Panc1 (cell line): ENCODE measurements around the gene MT1H. TPM values are rescaled to one million over a fixed set of nuclear protein-coding genes. Genes with fewer than 3 reads are reported as not detected.

Experiments
- ATAC-seq: fragments of 200-7000 bp; cut with Tn5 transposase; 2 replicates; pipeline ENCODE4 v1.9.1; 2020; ENCODE audit warnings: mild to moderate bottlenecking, moderate library complexity
- BruUV-seq: library from RNA; stranded (reverse); fragments of 400-500 nt; replicated peaks from 2 replicates; lab custom pipeline; 2021; lab: Mats Ljungman, UMichigan
- CTCF ChIA-PET: fragments of 300-600 bp; sonication (Branson Sonifier 250); formaldehyde crosslinking; loops from one replicate; lab custom pipeline; 2022; ENCODE audit warnings: antibody characterized with exemption; lab: Charles Lee
- POLR2A ChIA-PET: fragments of 300-600 bp; sonication (Branson Sonifier 250); formaldehyde crosslinking; loops from one replicate; lab custom pipeline; 2022; ENCODE audit warnings: antibody characterized with exemption; lab: Charles Lee
- DNase-seq: peaks from one replicate; pipeline ENCODE4 v3.0.0-alpha.2; 2010; ENCODE audit warnings: low read depth, low spot score
- H3K27ac ChIP-seq: 2 replicates; pipeline ENCODE4 v1.5.1; 2011; ENCODE audit warnings: mild to moderate bottlenecking, low read length, inconsistent platforms
- H3K27me3 ChIP-seq: fragments of 200-500 bp; sonication (Bioruptor generic); 2 replicates; pipeline ENCODE4 v1.6.0; 2014; ENCODE audit warnings: low read length, inconsistent platforms; ENCODE audit not compliant: control insufficient read depth, insufficient read depth
- H3K36me3 ChIP-seq: fragments of 200-500 bp; sonication (Bioruptor generic); 2 replicates; pipeline ENCODE4 v1.5.1; 2014; ENCODE audit warnings: inconsistent platforms, mild to moderate bottlenecking, low read length, moderate library complexity; ENCODE audit not compliant: control insufficient read depth, insufficient read depth
- H3K4me1 ChIP-seq: 2 replicates; pipeline ENCODE4 v1.5.1; 2011; ENCODE audit warnings: inconsistent platforms, mild to moderate bottlenecking, low read length, moderate library complexity; ENCODE audit not compliant: control insufficient read depth, insufficient read depth
- H3K4me3 ChIP-seq, 2 experiments: 2 replicates each; pipeline ENCODE4 v1.5.1; 2011 to 2012; ENCODE audit warnings: low read depth in 2 of 2, low read length in 2 of 2, mild to moderate bottlenecking in 2 of 2, inconsistent platforms in 1 of 2, moderate library complexity in 1 of 2
- H3K9me3 ChIP-seq: fragments of 200-500 bp; sonication (Bioruptor generic); 2 replicates; pipeline ENCODE4 v1.5.1; 2014; ENCODE audit warnings: low read depth, mild to moderate bottlenecking, inconsistent platforms, low read length, moderate library complexity; ENCODE audit not compliant: control insufficient read depth, insufficient read depth
- CTCF ChIP-seq: fragments of 450-650 bp; IDR thresholded peaks from 2 replicates; pipeline ENCODE4 v1.5.1; 2017; ENCODE audit warnings: mild to moderate bottlenecking
- POLR2AphosphoS5 ChIP-seq: IDR thresholded peaks from 2 replicates; pipeline ENCODE4 v1.6.1; 2012; ENCODE audit warnings: mild to moderate bottlenecking, low read depth, low read length, moderate library complexity
- REST ChIP-seq, 2 experiments: IDR thresholded peaks; 2 replicates each; pipeline ENCODE4 v1.6.1; 2011 to 2012; ENCODE audit warnings: low read depth in 2 of 2, control low read depth in 1 of 2, low read length in 1 of 2, mild to moderate bottlenecking in 1 of 2, moderate library complexity in 1 of 2; ENCODE audit not compliant: insufficient read depth in 1 of 2
- SIN3A ChIP-seq: IDR thresholded peaks from 2 replicates; pipeline ENCODE4 v1.6.1; 2012; ENCODE audit warnings: low read depth, mild to moderate bottlenecking, low read length, moderate library complexity, borderline replicate concordance; ENCODE audit not compliant: insufficient read depth
- TCF7L2 ChIP-seq: IDR thresholded peaks from 2 replicates; pipeline ENCODE4 v1.6.1; 2011; ENCODE audit warnings: mild to moderate bottlenecking, low read depth, low read length, inconsistent platforms
- in situ Hi-C: cut with HindIII; loops from 2 replicates; pipeline ENCODE4 v1.10.0; 2016; ENCODE audit warnings: low sequenced_read_pairs, low pct_unique_long_range_greater_than_20kb
- intact Hi-C: fragments of 100-400 bp; cut with micrococcal nuclease; formaldehyde crosslinking; loops from one replicate; pipeline ENCODE4 v1.10.0; 2022; ENCODE audit not compliant: unreplicated experiment
- total RNA-seq: library from RNA; stranded (reverse); gene quantifications from one replicate; pipeline ENCODE4 v1.2.1, GENCODE V29; 2021; ENCODE audit not compliant: unreplicated experiment

MT1H gene
- total RNA-seq, 1 experiment from 2014 or later = not detected

GRCh38 chr16:56653218-56653617 is 16.4 kb upstream of the MT1H start:
- POLR2A ChIA-PET = no interaction called here
- CTCF ChIA-PET = interaction anchor here (0.6 kb wide), 2 partner anchors 29 to 215 kb away, joined by 4 read pairs; no protein-coding TSS in a partner anchor

GRCh38 chr16:56657555-56658326 is 11.9 kb upstream of the MT1H start, which contains the start of gene MT1F:
Gene MT1F (plus strand): TSS chr16:56657959. CDS start chr16:56658059, 100 bp downstream.
- H3K4me3 ChIP-seq = peak within 1 kb of the TSS; percentile 41 to 49
- H3K9me3 ChIP-seq = no peaks in the 10 kb centered on the region
- no peaks in the 10 kb centered on the region for H3K27me3 ChIP-seq
- TF ChIP-seq REST (IDR thresholded peaks at IDR 0.05; ENCODE audit: insufficient read depth in 1 of 2, low read depth in 2 of 2, low read length in 1 of 2) (no peak), SIN3A (no peak), CTCF (no peak), POLR2AphosphoS5 (no peak), TCF7L2 (no peak)
- CTCF ChIA-PET = interaction anchor here (0.7 kb wide), 1 partner anchor 32 kb away, joined by 3 read pairs; the partner anchor contains the start of gene MT1E
- in situ Hi-C loops = no loop called here
- peak; percentile 88 for ATAC-seq
- intact Hi-C loops = no loop called here
- DNase-seq = no peak
- H3K27ac ChIP-seq = no peak within 1 kb of the TSS
- H3K36me3 ChIP-seq = no peaks in the 10 kb centered on the region
- POLR2A ChIA-PET = no interaction called here
- peaks cover 3% of the 10 kb centered on the region; the same call in 1 of the 2 replicates for H3K4me1 ChIP-seq
- no TSS peak for BruUV-seq

More at GRCh38 chr16:56653218-56653617, 16.4 kb upstream of the MT1H start:
- TF ChIP-seq CTCF (no peak), TCF7L2 (no peak), POLR2AphosphoS5 (no peak)
- Histone ChIP-seq H3K27ac (no peak overlapping the region), H3K4me3 (no peak overlapping the region), H3K9me3 (no peaks in the 10 kb centered on the region), H3K4me1 (peaks cover 2% of the 10 kb centered on the region; the same call in 1 of the 2 replicates), H3K36me3 (no peaks in the 10 kb centered on the region), H3K27me3 (no peaks in the 10 kb centered on the region)
- intact Hi-C loops (no loop called here), in situ Hi-C loops (no loop called here)
- no peak for DNase-seq
- BruUV-seq = no TSS peak
- ATAC-seq = no peak
